WTC11 (cell line): ENCODE data around the gene ATP2B2. TPM values are rescaled to one million over a fixed set of nuclear protein-coding genes. Genes with fewer than 3 reads are reported as not detected.

Experiments used
- ATAC-seq: fragments of 200-7000 bp; cut with Tn5 transposase; 2 replicates; pipeline ENCODE4 v1.10.0; 2021; ENCODE audit warnings: mild to moderate bottlenecking, moderate library complexity
- CTCF ChIA-PET: fragments of 300-600 bp; sonication (Branson Sonifier 250); formaldehyde crosslinking; loops from one replicate; lab custom pipeline; 2021; ENCODE audit warnings: antibody characterized with exemption; lab: Charles Lee
- POLR2A ChIA-PET: fragments of 350-600 bp; sonication (Branson Sonifier 250); formaldehyde crosslinking; loops from one replicate; lab custom pipeline; 2021; ENCODE audit warnings: antibody characterized with exemption; lab: Charles Lee
- DNase-seq: peaks from one replicate; pipeline ENCODE4 v3.0.0; 2021; ENCODE audit warnings: low spot score
- H3K27ac Mint-ChIP-seq: 2 replicates; pipeline ENCODE4 v1.8.0; 2021; ENCODE audit warnings: mixed read lengths
- H3K27me3 Mint-ChIP-seq: 2 replicates; pipeline ENCODE4 v1.8.0; 2021; ENCODE audit warnings: low read depth, mild to moderate bottlenecking, moderate library complexity, mixed read lengths
- H3K36me3 Mint-ChIP-seq: 2 replicates; pipeline ENCODE4 v1.8.0; 2021; ENCODE audit warnings: mixed read lengths
- H3K4me1 Mint-ChIP-seq: 2 replicates; pipeline ENCODE4 v1.8.0; 2022; ENCODE audit warnings: mixed read lengths
- H3K4me3 Mint-ChIP-seq: 2 replicates; pipeline ENCODE4 v1.8.0; 2021; ENCODE audit warnings: mild to moderate bottlenecking, moderate library complexity, mixed read lengths
- H3K9me3 Mint-ChIP-seq: 2 replicates; pipeline ENCODE4 v1.8.0; 2021; ENCODE audit warnings: mixed read lengths
- ATF1 ChIP-seq: sonication (generic); formaldehyde crosslinking; IDR thresholded peaks from 2 replicates; pipeline ENCODE4 v1.8.1; 2023; ENCODE audit warnings: mild to moderate bottlenecking, moderate library complexity, missing genetic modification reagents
- ATF2 ChIP-seq: sonication (generic); formaldehyde crosslinking; IDR thresholded peaks from 2 replicates; pipeline ENCODE4 v1.8.1; 2022; ENCODE audit warnings: low read depth, missing genetic modification reagents, borderline replicate concordance
- CREM ChIP-seq: sonication (generic); formaldehyde crosslinking; IDR thresholded peaks from 2 replicates; pipeline ENCODE4 v1.8.1; 2022; ENCODE audit warnings: mild to moderate bottlenecking, missing genetic modification reagents, moderate library complexity
- ERG ChIP-seq: fragments of 250-450 bp; sonication (Bioruptor Pico); IDR thresholded peaks from 2 replicates; pipeline ENCODE4 v1.8.0; 2021; ENCODE audit warnings: mild to moderate bottlenecking
- GABPB1 ChIP-seq: sonication (generic); formaldehyde crosslinking; IDR thresholded peaks from 2 replicates; pipeline ENCODE4 v1.8.1; 2023; ENCODE audit warnings: mild to moderate bottlenecking, missing genetic modification reagents
- GRHL2 ChIP-seq: fragments of 250-450 bp; sonication (Bioruptor Pico); IDR thresholded peaks from 2 replicates; pipeline ENCODE4 v1.8.0; 2022; ENCODE audit warnings: mild to moderate bottlenecking, moderate library complexity; ENCODE audit not compliant: insufficient replicate concordance, severe bottlenecking
- HMGA2 ChIP-seq: fragments of 250-450 bp; sonication (Bioruptor Pico); IDR thresholded peaks from 2 replicates; pipeline ENCODE4 v1.4.0; 2021; ENCODE audit warnings: mild to moderate bottlenecking, moderate library complexity
- JUN ChIP-seq: sonication (generic); formaldehyde crosslinking; IDR thresholded peaks from 2 replicates; pipeline ENCODE4 v1.8.0; 2023; ENCODE audit warnings: mild to moderate bottlenecking, missing genetic modification reagents
- NFE2L1 ChIP-seq: sonication (generic); formaldehyde crosslinking; IDR thresholded peaks from 2 replicates; pipeline ENCODE4 v1.8.1; 2023; ENCODE audit warnings: missing genetic modification reagents
- NR3C1 ChIP-seq: sonication (generic); formaldehyde crosslinking; conservative IDR thresholded peaks from 2 replicates; pipeline ENCODE4 v1.8.1; 2023; ENCODE audit warnings: low read depth, mild to moderate bottlenecking, missing genetic modification reagents
- RELA ChIP-seq: sonication (generic); formaldehyde crosslinking; IDR thresholded peaks from 2 replicates; pipeline ENCODE4 v1.8.1; 2022; ENCODE audit warnings: missing genetic modification reagents, mild to moderate bottlenecking, borderline replicate concordance
- SMAD4 ChIP-seq: sonication (generic); formaldehyde crosslinking; IDR thresholded peaks from 2 replicates; pipeline ENCODE4 v1.8.0; 2022; ENCODE audit warnings: mild to moderate bottlenecking, missing genetic modification reagents
- SOX15 ChIP-seq: fragments of 250-450 bp; sonication (Bioruptor Pico); IDR thresholded peaks from 2 replicates; pipeline ENCODE4 v1.9.0; 2021; ENCODE audit warnings: mild to moderate bottlenecking
- ZBTB21 ChIP-seq: sonication (generic); formaldehyde crosslinking; IDR thresholded peaks from 2 replicates; pipeline ENCODE4 v1.8.1; 2023; ENCODE audit warnings: mild to moderate bottlenecking, missing genetic modification reagents, borderline replicate concordance
- ZNF232 ChIP-seq: sonication (generic); formaldehyde crosslinking; IDR thresholded peaks from 2 replicates; pipeline ENCODE4 v1.8.0; 2022; ENCODE audit warnings: mild to moderate bottlenecking, missing genetic modification reagents
- ZNF263 ChIP-seq: sonication (generic); formaldehyde crosslinking; IDR thresholded peaks from 2 replicates; pipeline ENCODE4 v1.8.1; 2022; ENCODE audit warnings: low read depth, mild to moderate bottlenecking, moderate library complexity, missing genetic modification reagents
- ZNF423 ChIP-seq: fragments of 250-450 bp; sonication (Bioruptor Pico); IDR thresholded peaks from 2 replicates; pipeline ENCODE4 v2.1.2; 2022; ENCODE audit warnings: mild to moderate bottlenecking, moderate library complexity
- ZNF671 ChIP-seq: fragments of 250-450 bp; sonication (Bioruptor Pico); IDR thresholded peaks from 2 replicates; pipeline ENCODE4 v1.8.0; 2021; ENCODE audit warnings: mild to moderate bottlenecking
- total RNA-seq: library from RNA; stranded (reverse); gene quantifications from 3 replicates; pipeline ENCODE4 v1.2.3, GENCODE V29; 2021
- TF ChIP-seq, protein P1 (sequence below): sonication (generic); formaldehyde crosslinking; IDR thresholded peaks from 2 replicates; pipeline ENCODE4 v1.8.1; 2023; ENCODE audit warnings: mild to moderate bottlenecking, missing genetic modification reagents, borderline replicate concordance
- TF ChIP-seq, protein P2 (sequence below): sonication (generic); formaldehyde crosslinking; IDR thresholded peaks from 2 replicates; pipeline ENCODE4 v1.8.0; 2022; ENCODE audit warnings: mild to moderate bottlenecking, missing genetic modification reagents
- TF ChIP-seq, protein P3 (sequence below): sonication (generic); formaldehyde crosslinking; IDR thresholded peaks from 2 replicates; pipeline ENCODE4 v1.8.0; 2023; ENCODE audit warnings: mild to moderate bottlenecking, missing genetic modification reagents
- TF ChIP-seq, protein P4 (sequence below): fragments of 250-450 bp; sonication (Bioruptor Pico); IDR thresholded peaks from 2 replicates; pipeline ENCODE4 v2.1.2; 2022; ENCODE audit warnings: mild to moderate bottlenecking, moderate library complexity

ATP2B2 gene
- total RNA-seq, 1 experiment from 2014 or later, result 0.48 TPM

DNA sequence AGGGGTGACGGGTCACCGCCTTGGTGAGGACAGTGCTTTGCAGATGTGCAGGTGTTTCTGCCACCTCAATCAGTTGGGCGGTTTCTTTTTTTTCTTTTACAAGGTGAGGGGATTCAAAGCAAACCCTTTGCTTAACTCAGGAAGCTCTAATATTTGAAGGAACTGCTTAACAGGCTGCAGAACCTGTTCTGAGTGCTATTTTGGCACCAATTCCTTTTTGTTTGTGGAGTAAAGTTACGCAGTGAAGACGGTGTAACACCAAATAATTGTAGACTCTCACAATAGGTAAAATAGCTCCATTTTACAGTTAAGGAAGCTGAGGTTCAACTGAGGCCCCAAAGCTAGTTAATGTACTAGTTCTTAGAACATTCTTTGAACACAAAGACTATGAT, 219.3 kb downstream of the ATP2B2 start:
- H3K36me3 Mint-ChIP-seq, result peaks cover 7% of the 10 kb centered on the region; the same call in 1 of the 2 replicates
- POLR2A ChIA-PET, result no interaction called here
- no peak overlapping the region for H3K27ac Mint-ChIP-seq
- ATAC-seq, result no peak
- H3K9me3 Mint-ChIP-seq, result no peaks in the 10 kb centered on the region
- TF ChIP-seq CREM (CRISPR knock-in tag), result no peak
- TF ChIP-seq, protein P1, sequence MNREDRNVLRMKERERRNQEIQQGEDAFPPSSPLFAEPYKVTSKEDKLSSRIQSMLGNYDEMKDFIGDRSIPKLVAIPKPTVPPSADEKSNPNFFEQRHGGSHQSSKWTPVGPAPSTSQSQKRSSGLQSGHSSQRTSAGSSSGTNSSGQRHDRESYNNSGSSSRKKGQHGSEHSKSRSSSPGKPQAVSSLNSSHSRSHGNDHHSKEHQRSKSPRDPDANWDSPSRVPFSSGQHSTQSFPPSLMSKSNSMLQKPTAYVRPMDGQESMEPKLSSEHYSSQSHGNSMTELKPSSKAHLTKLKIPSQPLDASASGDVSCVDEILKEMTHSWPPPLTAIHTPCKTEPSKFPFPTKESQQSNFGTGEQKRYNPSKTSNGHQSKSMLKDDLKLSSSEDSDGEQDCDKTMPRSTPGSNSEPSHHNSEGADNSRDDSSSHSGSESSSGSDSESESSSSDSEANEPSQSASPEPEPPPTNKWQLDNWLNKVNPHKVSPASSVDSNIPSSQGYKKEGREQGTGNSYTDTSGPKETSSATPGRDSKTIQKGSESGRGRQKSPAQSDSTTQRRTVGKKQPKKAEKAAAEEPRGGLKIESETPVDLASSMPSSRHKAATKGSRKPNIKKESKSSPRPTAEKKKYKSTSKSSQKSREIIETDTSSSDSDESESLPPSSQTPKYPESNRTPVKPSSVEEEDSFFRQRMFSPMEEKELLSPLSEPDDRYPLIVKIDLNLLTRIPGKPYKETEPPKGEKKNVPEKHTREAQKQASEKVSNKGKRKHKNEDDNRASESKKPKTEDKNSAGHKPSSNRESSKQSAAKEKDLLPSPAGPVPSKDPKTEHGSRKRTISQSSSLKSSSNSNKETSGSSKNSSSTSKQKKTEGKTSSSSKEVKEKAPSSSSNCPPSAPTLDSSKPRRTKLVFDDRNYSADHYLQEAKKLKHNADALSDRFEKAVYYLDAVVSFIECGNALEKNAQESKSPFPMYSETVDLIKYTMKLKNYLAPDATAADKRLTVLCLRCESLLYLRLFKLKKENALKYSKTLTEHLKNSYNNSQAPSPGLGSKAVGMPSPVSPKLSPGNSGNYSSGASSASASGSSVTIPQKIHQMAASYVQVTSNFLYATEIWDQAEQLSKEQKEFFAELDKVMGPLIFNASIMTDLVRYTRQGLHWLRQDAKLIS (CRISPR knock-in tag), result no peak
- no peak for TF ChIP-seq GABPB1 (CRISPR knock-in tag)
- no peak for TF ChIP-seq ZNF232
- TF ChIP-seq HMGA2, result no peak
- no peak for TF ChIP-seq ERG (CRISPR knock-in tag)
- TF ChIP-seq SOX15 (CRISPR knock-in tag), result no peak
- no peak for TF ChIP-seq ZBTB21
- no peak for TF ChIP-seq JUN (CRISPR knock-in tag)
- no peak for TF ChIP-seq ZNF671 (CRISPR knock-in tag)
- no peak for TF ChIP-seq ATF2 (CRISPR knock-in tag)
- TF ChIP-seq NR3C1 (CRISPR knock-in tag), result no peak
- no peak for TF ChIP-seq RELA (CRISPR knock-in tag)
- TF ChIP-seq ZNF263 (CRISPR knock-in tag), result no peak
- TF ChIP-seq, all 79 proteins: peak for 0
- Mint-ChIP-seq H3K27me3 (no peaks in the 10 kb centered on the region), H3K4me1 (peaks cover 9% of the 10 kb centered on the region), H3K4me3 (no peak overlapping the region)
- CTCF ChIA-PET, result interaction anchor here (0.6 to 3.3 kb wide), 2 partner anchors 22 to 327 kb away, joined by 3 to 12 read pairs; no protein-coding TSS in a partner anchor
- no peak for DNase-seq

DNA sequence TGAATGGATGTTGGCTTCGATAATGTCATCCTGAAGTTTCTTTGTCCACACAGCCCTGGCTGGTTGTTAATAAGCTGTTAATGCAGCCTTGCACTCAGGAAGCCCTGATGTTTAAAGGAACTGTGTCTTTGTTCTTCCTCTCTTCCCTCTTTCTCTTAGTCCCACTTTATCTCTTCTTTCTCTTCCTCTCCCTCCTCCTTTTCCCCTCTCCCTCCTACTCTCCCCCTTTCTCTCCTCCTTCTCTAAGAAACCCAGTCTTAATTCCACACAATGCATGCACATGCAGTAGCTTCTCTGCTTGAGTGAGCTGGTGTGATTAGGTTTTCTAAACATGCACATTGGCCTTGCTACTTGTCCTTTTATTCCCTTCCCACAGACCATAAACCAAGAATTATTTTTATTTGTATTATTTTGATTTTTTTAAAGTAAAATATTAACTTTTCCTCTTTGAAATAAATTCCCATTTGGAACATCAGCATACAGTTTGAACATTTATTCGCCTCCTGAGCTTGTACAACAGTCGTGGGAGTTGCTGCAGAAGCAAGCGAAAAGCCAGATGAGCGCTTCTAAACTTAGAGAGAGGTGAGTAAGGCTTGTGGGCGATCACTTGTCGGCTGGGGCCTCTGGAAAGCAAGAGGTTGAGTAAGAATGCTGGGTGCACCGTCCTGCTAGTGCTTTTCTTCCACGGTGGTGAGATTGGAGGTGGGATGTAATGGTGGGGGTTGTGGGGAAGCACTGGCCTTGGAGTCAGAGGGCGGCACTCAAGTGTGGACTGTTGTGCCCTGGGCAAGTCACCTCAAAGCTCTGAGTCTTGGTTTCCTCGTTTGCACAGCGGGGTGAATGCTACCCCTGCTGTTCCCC, 219.9 kb downstream of the ATP2B2 start:
- H3K36me3 Mint-ChIP-seq, result peaks cover 13% of the 10 kb centered on the region; the same call in 1 of the 2 replicates
- no peak overlapping the region for H3K4me3 Mint-ChIP-seq
- CTCF ChIA-PET, result interaction anchor here (3.3 kb wide), 1 partner anchor 22 kb away, joined by 12 read pairs; no protein-coding TSS in a partner anchor
- DNase-seq, result no peak
- peaks cover 9% of the 10 kb centered on the region for H3K4me1 Mint-ChIP-seq
- POLR2A ChIA-PET, result no interaction called here
- H3K27ac Mint-ChIP-seq, result peak overlapping the region; percentile 22
- H3K27me3 Mint-ChIP-seq, result no peaks in the 10 kb centered on the region
- H3K9me3 Mint-ChIP-seq, result no peaks in the 10 kb centered on the region
- ATAC-seq, result no peak
- TF ChIP-seq ATF1 (CRISPR knock-in tag), result no peak
- TF ChIP-seq, protein P2, sequence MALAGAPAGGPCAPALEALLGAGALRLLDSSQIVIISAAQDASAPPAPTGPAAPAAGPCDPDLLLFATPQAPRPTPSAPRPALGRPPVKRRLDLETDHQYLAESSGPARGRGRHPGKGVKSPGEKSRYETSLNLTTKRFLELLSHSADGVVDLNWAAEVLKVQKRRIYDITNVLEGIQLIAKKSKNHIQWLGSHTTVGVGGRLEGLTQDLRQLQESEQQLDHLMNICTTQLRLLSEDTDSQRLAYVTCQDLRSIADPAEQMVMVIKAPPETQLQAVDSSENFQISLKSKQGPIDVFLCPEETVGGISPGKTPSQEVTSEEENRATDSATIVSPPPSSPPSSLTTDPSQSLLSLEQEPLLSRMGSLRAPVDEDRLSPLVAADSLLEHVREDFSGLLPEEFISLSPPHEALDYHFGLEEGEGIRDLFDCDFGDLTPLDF (CRISPR knock-in tag), result no peak
- TF ChIP-seq, protein P3, sequence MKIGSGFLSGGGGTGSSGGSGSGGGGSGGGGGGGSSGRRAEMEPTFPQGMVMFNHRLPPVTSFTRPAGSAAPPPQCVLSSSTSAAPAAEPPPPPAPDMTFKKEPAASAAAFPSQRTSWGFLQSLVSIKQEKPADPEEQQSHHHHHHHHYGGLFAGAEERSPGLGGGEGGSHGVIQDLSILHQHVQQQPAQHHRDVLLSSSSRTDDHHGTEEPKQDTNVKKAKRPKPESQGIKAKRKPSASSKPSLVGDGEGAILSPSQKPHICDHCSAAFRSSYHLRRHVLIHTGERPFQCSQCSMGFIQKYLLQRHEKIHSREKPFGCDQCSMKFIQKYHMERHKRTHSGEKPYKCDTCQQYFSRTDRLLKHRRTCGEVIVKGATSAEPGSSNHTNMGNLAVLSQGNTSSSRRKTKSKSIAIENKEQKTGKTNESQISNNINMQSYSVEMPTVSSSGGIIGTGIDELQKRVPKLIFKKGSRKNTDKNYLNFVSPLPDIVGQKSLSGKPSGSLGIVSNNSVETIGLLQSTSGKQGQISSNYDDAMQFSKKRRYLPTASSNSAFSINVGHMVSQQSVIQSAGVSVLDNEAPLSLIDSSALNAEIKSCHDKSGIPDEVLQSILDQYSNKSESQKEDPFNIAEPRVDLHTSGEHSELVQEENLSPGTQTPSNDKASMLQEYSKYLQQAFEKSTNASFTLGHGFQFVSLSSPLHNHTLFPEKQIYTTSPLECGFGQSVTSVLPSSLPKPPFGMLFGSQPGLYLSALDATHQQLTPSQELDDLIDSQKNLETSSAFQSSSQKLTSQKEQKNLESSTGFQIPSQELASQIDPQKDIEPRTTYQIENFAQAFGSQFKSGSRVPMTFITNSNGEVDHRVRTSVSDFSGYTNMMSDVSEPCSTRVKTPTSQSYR, result no peak
- no peak for TF ChIP-seq ZNF671 (CRISPR knock-in tag)
- TF ChIP-seq, protein P4, sequence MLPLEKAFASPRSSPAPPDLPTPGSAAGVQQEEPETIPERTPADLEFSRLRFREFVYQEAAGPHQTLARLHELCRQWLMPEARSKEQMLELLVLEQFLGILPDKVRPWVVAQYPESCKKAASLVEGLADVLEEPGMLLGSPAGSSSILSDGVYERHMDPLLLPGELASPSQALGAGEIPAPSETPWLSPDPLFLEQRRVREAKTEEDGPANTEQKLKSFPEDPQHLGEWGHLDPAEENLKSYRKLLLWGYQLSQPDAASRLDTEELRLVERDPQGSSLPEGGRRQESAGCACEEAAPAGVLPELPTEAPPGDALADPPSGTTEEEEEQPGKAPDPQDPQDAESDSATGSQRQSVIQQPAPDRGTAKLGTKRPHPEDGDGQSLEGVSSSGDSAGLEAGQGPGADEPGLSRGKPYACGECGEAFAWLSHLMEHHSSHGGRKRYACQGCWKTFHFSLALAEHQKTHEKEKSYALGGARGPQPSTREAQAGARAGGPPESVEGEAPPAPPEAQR (CRISPR knock-in tag), result no peak
- no peak for TF ChIP-seq SMAD4 (CRISPR knock-in tag)
- no peak for TF ChIP-seq NFE2L1 (CRISPR knock-in tag)
- no peak for TF ChIP-seq ZNF423 (CRISPR knock-in tag)
- no peak for TF ChIP-seq ZBTB21
- TF ChIP-seq GRHL2 (CRISPR knock-in tag), result no peak
